IPS-NIHi7 (cell line): Measurements from ENCODE around the gene RRP8.

ENCODE experiments used
- DNase-seq: peaks from one replicate; pipeline ENCODE4 v3.0.0; 2012; ENCODE audit warnings: mixed read lengths; ENCODE audit errors: extremely low spot score

The RRP8 gene

GRCh38 chr11:6599881-6600390 is 3.5 kb downstream of the RRP8 start:
- no peak for DNase-seq

GRCh38 chr11:6599449-6599848 is 4.0 kb downstream of the RRP8 start:
- DNase-seq = no peak

- no peak for DNase-seq
Measured at GRCh38 chr11:6598555-6598954, 4.9 kb downstream of the RRP8 start.

GRCh38 chr11:6596239-6596877 is 7.1 kb downstream of the RRP8 start:
- DNase-seq = no peak

- DNase-seq = no peak
Measured at GRCh38 chr11:6594142-6594768, 9.2 kb downstream of the RRP8 start.

GRCh38 chr11:6588018-6588417 is 15.4 kb downstream of the RRP8 start:
- no peak for DNase-seq

- no peak for DNase-seq
Measured at GRCh38 chr11:6587360-6587953, 16.0 kb downstream of the RRP8 start.

GRCh38 chr11:6586434-6587359 is 16.7 kb downstream of the RRP8 start:
- DNase-seq = no peak

- no peak for DNase-seq
Measured at GRCh38 chr11:6584528-6584927, 18.9 kb downstream of the RRP8 start.

- no peak for DNase-seq
Measured at GRCh38 chr11:6583584-6583983, 19.8 kb downstream of the RRP8 start.

- DNase-seq = no peak
Measured at GRCh38 chr11:6579681-6580080, 23.7 kb downstream of the RRP8 start.

GRCh38 chr11:6578134-6578533 is 25.3 kb downstream of the RRP8 start:
- DNase-seq = no peak

- DNase-seq = peak; percentile 9
Measured at GRCh38 chr11:6576471-6577373, 26.7 kb downstream of the RRP8 start.

GRCh38 chr11:6574816-6575715 is 28.4 kb downstream of the RRP8 start:
- DNase-seq = no peak

GRCh38 chr11:6572215-6572614 is 31.2 kb downstream of the RRP8 start:
- no peak for DNase-seq

GRCh38 chr11:6571434-6572008 is 31.9 kb downstream of the RRP8 start:
- DNase-seq = peak; percentile 38

- DNase-seq = no peak
Measured at GRCh38 chr11:6570691-6571427, 32.6 kb downstream of the RRP8 start.

GRCh38 chr11:6569706-6570105 is 33.7 kb downstream of the RRP8 start:
- DNase-seq = no peak
